Cardiac muscle cell (in vitro differentiated cells and primary cell): ENCODE data around the gene MAN2A2. TPM values are rescaled to one million over a fixed set of nuclear protein-coding genes. Genes with fewer than 3 reads are reported as not detected.

ENCODE experiments used
- DNase-seq, 2 donors: peaks; one replicate each; pipeline versions ENCODE4 v3.0.0 to v3.0.0-alpha.2; 2010 to 2017; ENCODE audit warnings: low read depth in 1 of 2, low spot score in 1 of 2
- H3K27ac ChIP-seq: fragments of 200-600 bp; sonication (generic); 2 replicates; pipeline ENCODE4 v1.5.1; 2016
- H3K27me3 ChIP-seq: fragments of 200-600 bp; sonication (generic); 2 replicates; pipeline ENCODE4 v1.6.0; 2016; ENCODE audit warnings: control low read depth
- H3K36me3 ChIP-seq: fragments of 200-600 bp; sonication (generic); 2 replicates; pipeline ENCODE4 v1.5.1; 2016; ENCODE audit warnings: control low read depth
- H3K4me1 ChIP-seq: fragments of 200-600 bp; sonication (generic); 2 replicates; pipeline ENCODE4 v1.8.1; 2017; ENCODE audit warnings: low read depth, mild to moderate bottlenecking, mixed run types
- H3K4me3 ChIP-seq: fragments of 200-600 bp; sonication (generic); 2 replicates; pipeline ENCODE4 v1.5.1; 2016; ENCODE audit warnings: mild to moderate bottlenecking
- H3K9me3 ChIP-seq: fragments of 200-600 bp; sonication (generic); 2 replicates; pipeline ENCODE4 v1.5.1; 2017; ENCODE audit warnings: low read depth, mild to moderate bottlenecking, control low read depth
- CTCF ChIP-seq: IDR thresholded peaks from 2 replicates; pipeline ENCODE4 v1.5.1; 2012; ENCODE audit warnings: low read depth, mild to moderate bottlenecking, low read length
- polyA plus RNA-seq: library from polyadenylated mRNA; unstranded; fragments of >200 nt; fragmentation: Nextera tagmentation; extraction: Ambion mirVana; gene quantifications from 2 replicates; pipeline ENCODE4 v1.2.1, GENCODE V29; 2016
- total RNA-seq: library from RNA; depleted of rRNA; stranded (reverse); fragments of >200 nt; gene quantifications from 2 replicates; pipeline ENCODE4 v1.2.3, GENCODE V29; 2016

MAN2A2 gene
- total and polyA plus RNA-seq, 2 experiments from 2014 or later = 53.0 to 54.3 TPM

DNA sequence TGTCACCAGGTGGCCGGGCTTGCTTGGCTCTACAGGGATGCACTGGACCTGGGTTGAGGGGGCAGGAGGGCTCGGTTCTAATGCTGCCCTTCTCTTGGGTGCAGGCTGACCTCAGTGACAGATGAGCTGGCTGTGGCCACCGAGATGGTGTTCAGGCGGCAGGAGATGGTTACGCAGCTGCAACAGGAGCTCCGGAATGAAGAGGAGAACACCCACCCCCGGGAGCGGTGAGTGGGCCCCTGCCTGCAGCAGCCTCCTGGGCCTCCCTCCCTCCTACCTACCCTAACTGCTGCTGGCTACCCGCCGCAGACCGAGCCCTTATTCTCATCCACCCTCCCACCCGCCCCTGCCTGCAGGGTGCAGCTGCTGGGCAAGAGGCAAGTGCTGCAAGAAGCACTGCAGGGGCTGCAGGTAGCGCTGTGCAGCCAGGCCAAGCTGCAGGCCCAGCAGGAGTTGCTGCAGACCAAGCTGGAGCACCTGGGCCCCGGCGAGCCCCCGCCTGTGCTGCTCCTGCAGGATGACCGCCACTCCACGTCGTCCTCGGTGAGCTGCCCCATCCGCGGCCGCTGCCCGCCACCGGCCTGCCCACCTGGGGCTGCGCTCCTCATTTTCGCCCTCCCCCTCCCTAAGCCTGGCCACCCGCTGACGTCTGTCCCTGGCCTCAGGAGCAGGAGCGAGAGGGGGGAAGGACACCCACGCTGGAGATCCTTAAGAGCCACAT lies 13.2 kb upstream of the MAN2A2 start:
- TF ChIP-seq CTCF = no peak
- no peak overlapping the region for H3K27ac ChIP-seq
- H3K4me1 ChIP-seq = no peaks in the 10 kb centered on the region
- no peaks in the 10 kb centered on the region for H3K36me3 ChIP-seq
- no peaks in the 10 kb centered on the region for H3K27me3 ChIP-seq
- no peak for DNase-seq
- no peak overlapping the region for H3K4me3 ChIP-seq
- H3K9me3 ChIP-seq = no peaks in the 10 kb centered on the region

GRCh38 chr15:90890839-90891238 lies 12.3 kb upstream of the MAN2A2 start:
- TF ChIP-seq CTCF = no peak
- H3K27ac ChIP-seq = no peak overlapping the region
- H3K36me3 ChIP-seq = no peaks in the 10 kb centered on the region
- no peak overlapping the region for H3K4me3 ChIP-seq
- no peaks in the 10 kb centered on the region for H3K4me1 ChIP-seq
- DNase-seq = no peak
- no peaks in the 10 kb centered on the region for H3K27me3 ChIP-seq
- no peaks in the 10 kb centered on the region for H3K9me3 ChIP-seq

- no peaks in the 10 kb centered on the region for H3K4me1 ChIP-seq
- no peaks in the 10 kb centered on the region for H3K36me3 ChIP-seq
- H3K27me3 ChIP-seq = no peaks in the 10 kb centered on the region
- H3K27ac ChIP-seq = no peak overlapping the region
- DNase-seq = no peak
- H3K4me3 ChIP-seq = no peak overlapping the region
- H3K9me3 ChIP-seq = no peaks in the 10 kb centered on the region
- no peak for TF ChIP-seq CTCF
These were observed 11.7 kb upstream of the MAN2A2 start for GRCh38 chr15:90891346-90891949.

GRCh38 chr15:90892023-90892422 lies 11.1 kb upstream of the MAN2A2 start:
- Histone ChIP-seq H3K4me1 (no peaks in the 10 kb centered on the region), H3K36me3 (no peaks in the 10 kb centered on the region), H3K9me3 (no peaks in the 10 kb centered on the region)

GRCh38 chr15:90892498-90893174 lies 10.5 kb upstream of the MAN2A2 start:
- no peaks in the 10 kb centered on the region for H3K36me3 ChIP-seq
- H3K4me3 ChIP-seq = no peak overlapping the region
- no peaks in the 10 kb centered on the region for H3K9me3 ChIP-seq
- no peak for TF ChIP-seq CTCF
- no peak overlapping the region for H3K27ac ChIP-seq
- DNase-seq = no peak
- H3K27me3 ChIP-seq = no peaks in the 10 kb centered on the region
- no peaks in the 10 kb centered on the region for H3K4me1 ChIP-seq

More at GRCh38 chr15:90892023-90892422, 11.1 kb upstream of the MAN2A2 start:
- no peak for TF ChIP-seq CTCF
- H3K4me3 ChIP-seq = no peak overlapping the region
- H3K27ac ChIP-seq = no peak overlapping the region
- no peaks in the 10 kb centered on the region for H3K27me3 ChIP-seq
- DNase-seq = no peak
